ENCODE results near the gene FN3KRP. TPM values are rescaled to one million over a fixed set of nuclear protein-coding genes. Genes with fewer than 3 reads are reported as not detected.

Gene FN3KRP
- total and polyA plus RNA-seq, 10 of the 15 experiments (the other 5 are each of a cell fraction or from before 2014, with no cell fraction given): 1.8 to 50.5 (median 26.5) TPM

- no peak overlapping the region for H3K27ac ChIP-seq (ENCODE audit: control insufficient read depth, insufficient read depth)
- H4K20me1 ChIP-seq (ENCODE audit: control insufficient read depth, insufficient read depth): no peaks in the 10 kb centered on the region
- ATAC-seq (no peak), DNase-seq (ENCODE audit: low read depth, low spot score) (no peak), FAIRE-seq (no peak)
- no peaks in the 10 kb centered on the region; a peak in 1 of 4 replicates for H3K27me3 ChIP-seq (replicated peaks in 1 of 2; ENCODE audit: control insufficient read depth in 2 of 2, insufficient read depth in 2 of 2, low read length in 1 of 2)
- CTCF ChIA-PET: no interaction called here
- in situ Hi-C loops (cut with MboI) (no loop called here), intact Hi-C loops (cut with micrococcal nuclease; ENCODE audit: unreplicated experiment) (no loop called here)
- H3K79me2 ChIP-seq (ENCODE audit: control insufficient read depth, insufficient read depth, low read length): no peaks in the 10 kb centered on the region
- peak overlapping the region; percentile 59 for H3K4me3 ChIP-seq
- peaks cover 11% of the 10 kb centered on the region; the same call in 2 of the 3 replicates for H3K9me3 ChIP-seq (replicated peaks; ENCODE audit: control insufficient read depth, insufficient read depth, low read length)
- 12% methylated on average over 27 of the region's 32 CpGs for WGBS (ENCODE audit: insufficient coverage, insufficient replicate concordance, low lambda C conversion rate, missing lambda C conversion rate)
- BruUV-seq (replicated peaks): no TSS peak
- POLR2A ChIA-PET: no interaction called here
- H2AFZ ChIP-seq (ENCODE audit: control insufficient read depth, low read depth, low read length): peak overlapping the region; percentile 12; the same call in 1 of the 2 replicates
- H3K36me3 ChIP-seq (ENCODE audit: control insufficient read depth in 2 of 2, insufficient read depth in 2 of 2, low read length in 1 of 2): no peaks in the 10 kb centered on the region
- peak overlapping the region; percentile 77 for H3K4me2 ChIP-seq (ENCODE audit: control insufficient read depth, insufficient read depth)
- H3K9ac ChIP-seq (ENCODE audit: control insufficient read depth, insufficient read depth, low read length): no peak overlapping the region
- TF ChIP-seq YY1 (IDR thresholded peaks at IDR 0.05; ENCODE audit: low read depth, low read length) (no peak), SPI1 (IDR thresholded peaks at IDR 0.05; ENCODE audit: borderline replicate concordance, insufficient read depth, low read depth, low read length) (no peak)
- SMC1A ChIA-PET (ENCODE audit: uncharacterized antibody, unreplicated experiment): no interaction called here
- H3K4me1 ChIP-seq (ENCODE audit: control insufficient read depth, insufficient read depth, low read length): peaks cover 4% of the 10 kb centered on the region
- RAD21 ChIA-PET (ENCODE audit: unreplicated experiment): no interaction called here
Measured at GRCh38 chr17:82697808-82698064, 18.8 kb upstream of the FN3KRP start.

GRCh38 chr17:82698065-82698973 is 18.2 kb upstream of the FN3KRP start, which contains the start of gene RAB40B:
RAB40B (minus strand) TSS chr17:82698698; CDS start chr17:82698596, 102 bp downstream.
- DNase-seq (ENCODE audit: low read depth, low spot score) (peak; percentile 88), FAIRE-seq (peak; percentile 83), ATAC-seq (peak; percentile 99)
- RAD21 ChIA-PET (ENCODE audit: unreplicated experiment): interaction anchor here (0.7 kb wide), 1 partner anchor 13 kb away, joined by 3 read pairs; no protein-coding TSS in a partner anchor
- Histone ChIP-seq H3K27me3 (replicated peaks in 1 of 2; ENCODE audit: control insufficient read depth in 2 of 2, insufficient read depth in 2 of 2, low read length in 1 of 2) (no peaks in the 10 kb centered on the region; a peak in 1 of 4 replicates), H3K79me2 (ENCODE audit: control insufficient read depth, insufficient read depth, low read length) (no peaks in the 10 kb centered on the region), H2AFZ (ENCODE audit: control insufficient read depth, low read depth, low read length) (peak within 1 kb of the TSS; percentile 80), H3K4me1 (ENCODE audit: control insufficient read depth, insufficient read depth, low read length) (peaks cover 4% of the 10 kb centered on the region), H3K9ac (ENCODE audit: control insufficient read depth, insufficient read depth, low read length) (no peak within 1 kb of the TSS), H3K36me3 (ENCODE audit: control insufficient read depth in 2 of 2, insufficient read depth in 2 of 2, low read length in 1 of 2) (no peaks in the 10 kb centered on the region), H3K9me3 (replicated peaks; ENCODE audit: control insufficient read depth, insufficient read depth, low read length) (peaks cover 11% of the 10 kb centered on the region; the same call in 2 of the 3 replicates), H3K4me2 (ENCODE audit: control insufficient read depth, insufficient read depth) (peak within 1 kb of the TSS; percentile 94), H4K20me1 (ENCODE audit: control insufficient read depth, insufficient read depth) (no peaks in the 10 kb centered on the region), H3K4me3 (peak within 1 kb of the TSS; percentile 61), H3K27ac (ENCODE audit: control insufficient read depth, insufficient read depth) (no peak within 1 kb of the TSS)
- SMC1A ChIA-PET (ENCODE audit: uncharacterized antibody, unreplicated experiment): no interaction called here
- WGBS (ENCODE audit: insufficient coverage, insufficient replicate concordance, low lambda C conversion rate, missing lambda C conversion rate): under 1% methylated on average over 46 of the region's 112 CpGs
- CTCF ChIA-PET: no interaction called here
- POLR2A ChIA-PET: no interaction called here
- no TSS peak for BruUV-seq (replicated peaks)
- in situ Hi-C loops (cut with MboI) (no loop called here), intact Hi-C loops (cut with micrococcal nuclease; ENCODE audit: unreplicated experiment) (no loop called here)
- TF ChIP-seq CREB1 (IDR thresholded peaks at IDR 0.05; ENCODE audit: low read depth) (peak; percentile 90), IRF3 (IDR thresholded peaks at IDR 0.05) (peak; percentile 90), FOS (IDR thresholded peaks at IDR 0.05; ENCODE audit: borderline replicate concordance, extremely low read depth, insufficient read length) (peak; percentile 59), DPF2 (IDR thresholded peaks at IDR 0.05) (peak; percentile 92), TCF3 (IDR thresholded peaks at IDR 0.05; ENCODE audit: borderline replicate concordance, insufficient read depth, low read depth, low read length) (no peak), TAF1 (IDR thresholded peaks at IDR 0.05; ENCODE audit: borderline replicate concordance, low read depth, low read length) (no peak), PBX3 (IDR thresholded peaks at IDR 0.05; ENCODE audit: insufficient replicate concordance, low read depth, low read length) (peak; percentile 95), CREM (IDR thresholded peaks at IDR 0.05; ENCODE audit: low read depth) (peak; percentile 85), NFYB (IDR thresholded peaks at IDR 0.05; ENCODE audit: insufficient read depth, low read depth, low read length) (peak; percentile 95), NKRF (conservative IDR thresholded peaks at IDR 0.05) (peak; percentile 45)

Data from GM12878 (cell line).